GM23338 (cell line): Measurements from ENCODE around the gene TRIM25.

ENCODE experiments used
- EZH2 ChIP-seq: fragments of 200-600 bp; sonication (generic); IDR thresholded peaks from one replicate; pipeline ENCODE4 v1.8.0; 2017; ENCODE audit warnings: antibody characterized with exemption, mild to moderate bottlenecking, low read depth; ENCODE audit not compliant: unreplicated experiment
- EZH2phosphoT487 ChIP-seq: fragments of 200-600 bp; sonication (generic); IDR thresholded peaks from one replicate; pipeline ENCODE4 v1.8.1; 2018; ENCODE audit warnings: antibody characterized with exemption; ENCODE audit not compliant: unreplicated experiment
- JUNB ChIP-seq: IDR thresholded peaks from one replicate; pipeline ENCODE4 v1.6.1; 2016; ENCODE audit warnings: antibody characterized with exemption; ENCODE audit not compliant: unreplicated experiment
- NANOG ChIP-seq: IDR thresholded peaks from 2 replicates; pipeline ENCODE4 v1.6.1; 2016; ENCODE audit warnings: antibody characterized with exemption, borderline replicate concordance
- POLR2AphosphoS5 ChIP-seq: IDR thresholded peaks from 2 replicates; pipeline ENCODE4 v1.6.1; 2016; ENCODE audit warnings: antibody characterized with exemption, low read depth
- REST ChIP-seq: IDR thresholded peaks from one replicate; pipeline ENCODE4 v1.6.1; 2018; ENCODE audit warnings: antibody characterized with exemption; ENCODE audit not compliant: unreplicated experiment
- STAT1 ChIP-seq: IDR thresholded peaks from one replicate; pipeline ENCODE4 v1.6.1; 2016; ENCODE audit warnings: antibody characterized with exemption; ENCODE audit not compliant: unreplicated experiment
- ZNF114 ChIP-seq: fragments of 250-450 bp; sonication (Bioruptor Pico); IDR thresholded peaks from 2 replicates; pipeline ENCODE4 v1.5.0; 2020; ENCODE audit warnings: mild to moderate bottlenecking, moderate library complexity
- TF ChIP-seq, protein P1 (sequence below), 2 experiments: fragments of 200-600 bp in 1 of 2; sonication (generic) in 1 of 2; conservative IDR thresholded peaks; 2 replicates each; pipeline versions ENCODE4 v1.5.1 to v1.6.1; 2016 to 2017; ENCODE audit warnings: antibody characterized with exemption in 2 of 2, low read depth in 2 of 2, mild to moderate bottlenecking in 2 of 2, moderate library complexity in 1 of 2
- TF ChIP-seq, protein P2 (sequence below): IDR thresholded peaks from 2 replicates; pipeline ENCODE4 v1.6.1; 2016; ENCODE audit warnings: antibody characterized with exemption

GRCh38 chr17:56893503-56893902 is 20.3 kb downstream of the TRIM25 start:
- TF ChIP-seq, protein P1, sequence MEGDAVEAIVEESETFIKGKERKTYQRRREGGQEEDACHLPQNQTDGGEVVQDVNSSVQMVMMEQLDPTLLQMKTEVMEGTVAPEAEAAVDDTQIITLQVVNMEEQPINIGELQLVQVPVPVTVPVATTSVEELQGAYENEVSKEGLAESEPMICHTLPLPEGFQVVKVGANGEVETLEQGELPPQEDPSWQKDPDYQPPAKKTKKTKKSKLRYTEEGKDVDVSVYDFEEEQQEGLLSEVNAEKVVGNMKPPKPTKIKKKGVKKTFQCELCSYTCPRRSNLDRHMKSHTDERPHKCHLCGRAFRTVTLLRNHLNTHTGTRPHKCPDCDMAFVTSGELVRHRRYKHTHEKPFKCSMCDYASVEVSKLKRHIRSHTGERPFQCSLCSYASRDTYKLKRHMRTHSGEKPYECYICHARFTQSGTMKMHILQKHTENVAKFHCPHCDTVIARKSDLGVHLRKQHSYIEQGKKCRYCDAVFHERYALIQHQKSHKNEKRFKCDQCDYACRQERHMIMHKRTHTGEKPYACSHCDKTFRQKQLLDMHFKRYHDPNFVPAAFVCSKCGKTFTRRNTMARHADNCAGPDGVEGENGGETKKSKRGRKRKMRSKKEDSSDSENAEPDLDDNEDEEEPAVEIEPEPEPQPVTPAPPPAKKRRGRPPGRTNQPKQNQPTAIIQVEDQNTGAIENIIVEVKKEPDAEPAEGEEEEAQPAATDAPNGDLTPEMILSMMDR (conservative IDR thresholded peaks at IDR 0.05; ENCODE audit: low read depth in 2 of 2), result no peak
- TF ChIP-seq EZH2 (no peak), ZNF114 (CRISPR knock-in tag) (no peak), REST (no peak), POLR2AphosphoS5 (no peak), EZH2phosphoT487 (no peak), JUNB (no peak), STAT1 (no peak), NANOG (no peak)
- TF ChIP-seq, protein P2, sequence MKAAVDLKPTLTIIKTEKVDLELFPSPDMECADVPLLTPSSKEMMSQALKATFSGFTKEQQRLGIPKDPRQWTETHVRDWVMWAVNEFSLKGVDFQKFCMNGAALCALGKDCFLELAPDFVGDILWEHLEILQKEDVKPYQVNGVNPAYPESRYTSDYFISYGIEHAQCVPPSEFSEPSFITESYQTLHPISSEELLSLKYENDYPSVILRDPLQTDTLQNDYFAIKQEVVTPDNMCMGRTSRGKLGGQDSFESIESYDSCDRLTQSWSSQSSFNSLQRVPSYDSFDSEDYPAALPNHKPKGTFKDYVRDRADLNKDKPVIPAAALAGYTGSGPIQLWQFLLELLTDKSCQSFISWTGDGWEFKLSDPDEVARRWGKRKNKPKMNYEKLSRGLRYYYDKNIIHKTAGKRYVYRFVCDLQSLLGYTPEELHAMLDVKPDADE, result no peak
